CD4-positive, alpha-beta memory T cell (primary cell): ENCODE data around the gene PRG2. TPM values are rescaled to one million over a fixed set of nuclear protein-coding genes. Genes with fewer than 3 reads are reported as not detected.

ENCODE experiments used
- CTCF ChIA-PET: fragments of 350-600 bp; sonication (Branson Sonifier 250); formaldehyde crosslinking; loops from one replicate; lab custom pipeline; 2021; ENCODE audit warnings: inconsistent platforms; ENCODE audit not compliant: partially characterized antibody; lab: Charles Lee
- POLR2A ChIA-PET: fragments of 350-600 bp; sonication (Branson Sonifier 250); formaldehyde crosslinking; loops from one replicate; lab custom pipeline; 2021; ENCODE audit not compliant: partially characterized antibody; lab: Charles Lee
- DNase-seq, 5 donors: peaks; one replicate each; pipeline versions ENCODE4 v3.0.0 to v3.0.0-alpha.2; 2020 to 2022; ENCODE audit warnings: mixed read lengths in 1 of 5
- H3K27ac ChIP-seq: one replicate; pipeline ENCODE4 v1.7.0; 2013; ENCODE audit warnings: low read depth, low read length
- H3K27me3 ChIP-seq: 2 replicates; pipeline ENCODE4 v1.7.0; 2013; ENCODE audit warnings: mild to moderate bottlenecking, low read length, moderate library complexity; ENCODE audit not compliant: insufficient read depth
- H3K36me3 ChIP-seq: 2 replicates; pipeline ENCODE4 v1.7.0; 2013; ENCODE audit warnings: mild to moderate bottlenecking, low read length, moderate library complexity; ENCODE audit not compliant: insufficient read depth
- H3K4me1 ChIP-seq: 2 replicates; pipeline ENCODE4 v1.7.0; 2013; ENCODE audit warnings: mild to moderate bottlenecking, low read length, moderate library complexity; ENCODE audit not compliant: insufficient read depth
- H3K4me3 ChIP-seq, 2 donors: one replicate each; pipeline ENCODE4 v1.7.0; 2013; ENCODE audit warnings: low read length in 2 of 2, mild to moderate bottlenecking in 1 of 2
- H3K9me3 ChIP-seq, 2 donors: one replicate each; pipeline ENCODE4 v1.7.0; 2013; ENCODE audit warnings: low read length in 2 of 2, control low read depth in 1 of 2; ENCODE audit not compliant: control insufficient read depth in 1 of 2
- H3K27ac Mint-ChIP-seq, 7 donors: one replicate each; pipeline ENCODE4 v1.8.0; 2020 to 2021; ENCODE audit warnings: mixed read lengths in 7 of 7, mild to moderate bottlenecking in 6 of 7, inconsistent platforms in 3 of 7, moderate library complexity in 3 of 7
- H3K27me3 Mint-ChIP-seq, 2 donors: one replicate each; pipeline ENCODE4 v1.8.0; 2020 to 2021; ENCODE audit warnings: mixed read lengths in 2 of 2
- H3K36me3 Mint-ChIP-seq, 2 donors: one replicate each; pipeline ENCODE4 v1.8.0; 2020 to 2021; ENCODE audit warnings: mixed read lengths in 2 of 2, inconsistent platforms in 1 of 2, mild to moderate bottlenecking in 1 of 2
- H3K4me1 Mint-ChIP-seq, 4 donors: one replicate each; pipeline ENCODE4 v1.8.0; 2020 to 2021; ENCODE audit warnings: mixed read lengths in 4 of 4, mild to moderate bottlenecking in 1 of 4
- H3K4me3 Mint-ChIP-seq, 8 donors: one replicate each; pipeline ENCODE4 v1.8.0; 2020 to 2021; ENCODE audit warnings: mixed read lengths in 8 of 8, mild to moderate bottlenecking in 7 of 8, moderate library complexity in 6 of 8, inconsistent platforms in 3 of 8
- H3K9me3 Mint-ChIP-seq, 8 donors: one replicate each; pipeline ENCODE4 v1.8.0; 2020 to 2021; ENCODE audit warnings: mixed read lengths in 8 of 8, mild to moderate bottlenecking in 5 of 8, inconsistent platforms in 3 of 8, moderate library complexity in 1 of 8
- intact Hi-C: fragments of 100-400 bp; cut with micrococcal nuclease; formaldehyde crosslinking; loops from one replicate; pipeline ENCODE4 v1.15.1; 2023
- polyA plus RNA-seq, 2 donors: library from polyadenylated mRNA; unstranded; fragments of 300-500 nt; fragmentation: Illumina TruSeq; gene quantifications; one replicate each; pipeline ENCODE4 v1.2.3, GENCODE V29; 2021
- total RNA-seq, 2 experiments: library from RNA; stranded (reverse); gene quantifications; one replicate each; pipeline ENCODE4 v1.2.3, GENCODE V29; 2021

PRG2 gene
- total RNA-seq: under 1 TPM in 1 of 2 experiments, not detected in 1; 0.25 TPM
- not detected for polyA plus RNA-seq

GRCh38 chr11:57390535-57390934 lies at the start of gene PRG2:
Gene PRG2 (minus strand): TSS chr11:57390650. CDS start chr11:57389944, 706 bp downstream.
- intact Hi-C loops: no loop called here
- ChIA-PET CTCF (interaction anchor here (1.3 kb wide), 1 partner anchor 67 kb away, joined by 4 read pairs; no protein-coding TSS in a partner anchor), POLR2A (no interaction called here)
- H3K27ac Mint-ChIP-seq: peak within 1 kb of the TSS in 1 of 7 donors; percentile 14
- Histone ChIP-seq H3K9me3 (no peaks in the 10 kb centered on the region), H3K36me3 (no peaks in the 10 kb centered on the region), H3K27me3 (no peaks in the 10 kb centered on the region), H3K27ac (no peak within 1 kb of the TSS), H3K4me3 (no peak within 1 kb of the TSS), H3K4me1 (no peaks in the 10 kb centered on the region)
- peaks cover 0 to 2% of the 10 kb centered on the region in 2 donors for H3K27me3 Mint-ChIP-seq
- no peak for DNase-seq
- H3K36me3 Mint-ChIP-seq: no peaks in the 10 kb centered on the region
- no peaks in the 10 kb centered on the region for H3K9me3 Mint-ChIP-seq
- H3K4me1 Mint-ChIP-seq: no peaks in the 10 kb centered on the region
- no peak within 1 kb of the TSS for H3K4me3 Mint-ChIP-seq

GRCh38 chr11:57439786-57440185 lies 49.3 kb upstream of the PRG2 start:
- H3K27ac Mint-ChIP-seq: no peak overlapping the region
- H3K27me3 Mint-ChIP-seq: peaks cover 0 to 2% of the 10 kb centered on the region in 2 donors
- intact Hi-C loops: no loop called here
- Histone ChIP-seq H3K9me3 (no peaks in the 10 kb centered on the region), H3K36me3 (no peaks in the 10 kb centered on the region), H3K27me3 (no peaks in the 10 kb centered on the region), H3K4me3 (no peak overlapping the region), H3K4me1 (no peaks in the 10 kb centered on the region), H3K27ac (no peak overlapping the region)
- H3K36me3 Mint-ChIP-seq: no peaks in the 10 kb centered on the region
- ChIA-PET CTCF (no interaction called here), POLR2A (no interaction called here)
- no peak for DNase-seq
- H3K9me3 Mint-ChIP-seq: no peaks in the 10 kb centered on the region
- H3K4me1 Mint-ChIP-seq: no peaks in the 10 kb centered on the region
- no peak overlapping the region for H3K4me3 Mint-ChIP-seq

DNA sequence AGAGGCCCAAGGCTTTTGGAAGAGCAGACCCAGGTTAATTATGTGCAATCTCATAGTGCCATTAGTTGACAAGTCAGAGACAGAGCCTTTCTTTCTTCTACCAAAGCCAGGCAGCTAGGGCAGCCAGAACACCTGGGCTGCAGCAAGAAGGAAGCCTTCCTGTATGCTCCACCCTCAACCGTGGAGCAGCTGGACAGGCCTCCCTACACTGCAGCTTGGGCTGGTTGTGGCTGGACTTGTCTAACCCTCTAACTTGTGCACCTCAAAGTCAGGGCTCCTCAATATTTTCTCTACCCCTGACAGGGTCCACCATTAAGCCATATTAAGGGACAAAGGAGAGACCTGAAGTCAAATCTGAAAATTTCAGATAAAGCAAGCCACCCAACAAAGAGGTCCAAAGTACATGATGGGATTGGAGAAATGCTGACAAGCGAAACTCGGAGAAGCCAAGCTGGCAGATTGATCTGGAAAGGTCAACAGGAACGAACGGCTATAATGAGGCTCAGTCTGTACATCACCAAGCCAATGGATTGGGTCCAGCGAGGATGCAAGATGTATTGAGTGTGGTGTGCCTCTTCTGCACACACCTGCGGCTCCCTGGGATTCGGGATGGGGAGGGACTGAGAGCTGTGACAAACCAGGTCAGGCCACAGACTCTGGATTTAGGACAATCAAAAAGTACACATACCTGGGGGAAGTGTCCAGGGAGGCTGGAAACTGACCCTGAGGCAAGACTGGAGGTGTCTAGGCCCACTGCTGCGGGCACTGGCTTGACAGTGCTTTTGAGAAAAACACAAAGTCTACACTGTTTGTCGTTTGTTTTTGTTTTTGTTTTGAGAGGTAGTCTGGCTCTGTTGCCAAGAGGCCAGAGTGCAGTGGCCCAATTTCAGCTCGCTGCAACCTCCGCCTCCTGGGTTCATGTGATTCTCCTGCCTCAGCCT lies 48.2 kb upstream of the PRG2 start:
- no peak overlapping the region for H3K27ac Mint-ChIP-seq
- CTCF ChIA-PET: no interaction called here
- intact Hi-C loops: no loop called here

DNA sequence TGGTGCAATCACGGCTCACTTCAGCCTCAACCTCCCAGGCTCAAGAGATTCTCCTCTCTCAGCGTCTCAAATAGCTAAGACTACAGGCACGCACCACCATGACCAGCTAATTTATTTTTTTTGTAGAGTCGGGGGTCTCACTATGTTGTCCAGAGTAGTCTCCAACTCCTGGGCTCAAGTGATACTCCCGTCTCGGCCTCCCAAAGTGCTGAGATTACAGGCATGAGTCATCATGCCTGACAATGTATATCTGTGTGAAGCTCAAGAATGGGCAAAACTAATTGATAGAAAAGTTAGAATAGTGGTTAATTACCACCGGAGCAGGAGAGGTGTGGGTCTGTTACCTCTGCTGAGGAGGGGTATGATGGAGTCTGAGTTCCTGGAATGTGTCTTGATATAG lies 45.6 kb upstream of the PRG2 start:
- Mint-ChIP-seq H3K36me3 (no peaks in the 10 kb centered on the region), H3K4me1 (no peaks in the 10 kb centered on the region), H3K9me3 (no peaks in the 10 kb centered on the region), H3K27ac (no peak overlapping the region), H3K27me3 (peaks cover 0 to 2% of the 10 kb centered on the region in 2 donors), H3K4me3 (no peak overlapping the region)
- Histone ChIP-seq H3K27me3 (no peaks in the 10 kb centered on the region), H3K36me3 (no peaks in the 10 kb centered on the region), H3K27ac (no peak overlapping the region), H3K4me1 (no peaks in the 10 kb centered on the region), H3K9me3 (no peaks in the 10 kb centered on the region), H3K4me3 (no peak overlapping the region)
- CTCF ChIA-PET: interaction anchor here (0.8 to 1.8 kb wide), 4 partner anchors 20 to 57 kb away, joined by 3 to 5 read pairs (median 4); no protein-coding TSS in a partner anchor
- POLR2A ChIA-PET: interaction anchor here (1.0 kb wide), 1 partner anchor 10 kb away, joined by 5 read pairs; no protein-coding TSS in a partner anchor
- intact Hi-C loops: no loop called here
- no peak for DNase-seq

More for the DNA sequence above, 48.2 kb upstream of the PRG2 start:
- no peaks in the 10 kb centered on the region for H3K4me1 Mint-ChIP-seq
- H3K4me3 Mint-ChIP-seq: no peak overlapping the region
- DNase-seq: no peak
- POLR2A ChIA-PET: no interaction called here
- H3K36me3 ChIP-seq: no peaks in the 10 kb centered on the region
- peaks cover 0 to 2% of the 10 kb centered on the region in 2 donors for H3K27me3 Mint-ChIP-seq
- no peaks in the 10 kb centered on the region for H3K4me1 ChIP-seq
- H3K27ac ChIP-seq: no peak overlapping the region
- no peaks in the 10 kb centered on the region for H3K9me3 ChIP-seq
- no peak overlapping the region for H3K4me3 ChIP-seq
- no peaks in the 10 kb centered on the region for H3K36me3 Mint-ChIP-seq
- no peaks in the 10 kb centered on the region for H3K9me3 Mint-ChIP-seq
- H3K27me3 ChIP-seq: no peaks in the 10 kb centered on the region

- Mint-ChIP-seq H3K27ac (no peak overlapping the region), H3K9me3 (no peaks in the 10 kb centered on the region), H3K4me3 (no peak overlapping the region), H3K27me3 (peaks cover 0 to 2% of the 10 kb centered on the region in 2 donors), H3K4me1 (no peaks in the 10 kb centered on the region), H3K36me3 (no peaks in the 10 kb centered on the region)
- Histone ChIP-seq H3K27ac (no peak overlapping the region), H3K4me3 (no peak overlapping the region), H3K4me1 (no peaks in the 10 kb centered on the region), H3K36me3 (no peaks in the 10 kb centered on the region), H3K27me3 (no peaks in the 10 kb centered on the region), H3K9me3 (no peaks in the 10 kb centered on the region)
- ChIA-PET CTCF (interaction anchor here (0.9 to 1.6 kb wide), 3 partner anchors 23 to 90 kb away, joined by 3 to 4 read pairs (median 4); no protein-coding TSS in a partner anchor), POLR2A (no interaction called here)
- DNase-seq: no peak
- intact Hi-C loops: no loop called here
These were observed 44.4 kb upstream of the PRG2 start for GRCh38 chr11:57434640-57435546.

DNA sequence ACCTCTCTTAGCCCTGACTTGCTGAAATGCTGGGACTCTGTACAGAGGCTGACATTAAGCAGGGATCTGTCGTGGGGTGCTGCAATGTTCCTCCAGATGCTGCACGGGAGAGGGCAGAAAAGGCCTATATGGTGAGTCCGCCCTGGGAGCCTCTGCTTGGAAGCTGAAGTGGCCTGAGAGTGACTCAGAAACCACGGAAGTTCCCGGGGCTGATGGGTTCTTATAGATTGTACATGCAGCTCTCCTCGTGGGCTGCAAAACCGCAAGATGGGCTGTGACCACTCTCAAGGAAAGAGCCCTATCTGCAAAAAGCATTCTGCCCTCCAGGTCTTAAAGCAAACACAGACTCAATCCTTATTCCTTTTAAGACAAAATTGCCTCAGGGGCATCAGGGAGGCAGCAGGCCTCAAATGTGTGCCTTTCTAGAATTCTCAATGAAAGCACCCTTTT lies 42.3 kb upstream of the PRG2 start:
- Mint-ChIP-seq H3K4me1 (peaks cover 0 to 2% (median under 1%) of the 10 kb centered on the region in 4 donors), H3K36me3 (no peaks in the 10 kb centered on the region), H3K4me3 (no peak overlapping the region), H3K9me3 (no peaks in the 10 kb centered on the region), H3K27ac (peak overlapping the region in 2 of 7 donors; percentile 7 to 72), H3K27me3 (no peaks in the 10 kb centered on the region)
- DNase-seq: no peak
- Histone ChIP-seq H3K4me3 (no peak overlapping the region), H3K4me1 (no peaks in the 10 kb centered on the region), H3K36me3 (no peaks in the 10 kb centered on the region), H3K27ac (no peak overlapping the region), H3K27me3 (no peaks in the 10 kb centered on the region), H3K9me3 (no peaks in the 10 kb centered on the region)
- ChIA-PET CTCF (no interaction called here), POLR2A (no interaction called here)
- intact Hi-C loops: no loop called here
